Upper lobe of right lung (tissue), 1 donor: ENCODE data around the gene MIPEP. TPM values are rescaled to one million over a fixed set of nuclear protein-coding genes. Genes with fewer than 3 reads are reported as not detected.

Source experiments
- ATAC-seq: fragments of 200-7000 bp; cut with Tn5 transposase; one replicate; pipeline ENCODE4 v1.9.1; 2020; ENCODE audit warnings: mild to moderate bottlenecking, moderate library complexity
- DNase-seq: peaks from one replicate; pipeline ENCODE4 v3.0.0-alpha.2; 2020
- H3K27ac ChIP-seq: fragments of 200-600 bp; one replicate; pipeline ENCODE4 v1.8.0; 2022
- H3K27me3 ChIP-seq: fragments of 200-600 bp; one replicate; pipeline ENCODE4 v1.8.0; 2022; ENCODE audit warnings: mild to moderate bottlenecking
- H3K36me3 ChIP-seq: fragments of 200-600 bp; one replicate; pipeline ENCODE4 v1.8.0; 2022
- H3K4me1 ChIP-seq: fragments of 200-600 bp; one replicate; pipeline ENCODE4 v1.8.0; 2022
- H3K4me3 ChIP-seq: fragments of 200-600 bp; one replicate; pipeline ENCODE4 v1.8.0; 2022; ENCODE audit warnings: mild to moderate bottlenecking
- H3K9me3 ChIP-seq: fragments of 200-600 bp; one replicate; pipeline ENCODE4 v1.8.0; 2022
- CTCF ChIP-seq: fragments of 200-600 bp; IDR thresholded peaks from one replicate; pipeline ENCODE4 v1.8.0; 2022; ENCODE audit warnings: antibody characterized with exemption
- intact Hi-C: fragments of 100-400 bp; cut with DNase I; formaldehyde crosslinking; loops from one replicate; pipeline ENCODE4 v1.11.0; 2022
- total RNA-seq: library from RNA; stranded (reverse); fragmentation: NEBNext Ultra II Directional; extraction: Animal tissue kit (Norgen Biotek cat#: 25700); gene quantifications from one replicate; pipeline ENCODE4 v1.2.1, GENCODE V29; 2021
- donor health status: DM: no; HTN: yes; CAD: no; lungs with severe emphysema.

MIPEP gene
- total RNA-seq, 1 donor from 2014 or later = 13.3 TPM

DNA sequence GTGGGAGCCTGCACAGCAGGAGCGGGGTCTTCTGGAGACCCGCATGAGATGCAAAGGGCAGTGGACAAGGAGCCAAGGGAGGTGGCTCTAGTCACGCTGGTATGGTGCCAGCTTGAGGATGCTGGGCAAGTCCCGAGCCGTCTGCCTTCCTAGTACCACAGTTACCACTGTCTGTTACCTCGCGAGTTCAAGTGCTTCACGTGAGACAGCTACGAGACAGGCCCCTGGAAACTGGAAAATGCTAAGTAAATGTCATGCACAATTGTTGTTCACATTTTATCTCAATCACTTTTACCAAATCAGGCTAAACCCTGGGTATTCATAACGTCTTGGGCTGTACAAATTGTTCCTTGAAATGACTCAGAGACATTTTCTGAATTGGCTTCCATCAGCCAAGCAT is 163.3 kb downstream of the MIPEP start:
- no peak overlapping the region for H3K4me3 ChIP-seq
- ATAC-seq = no peak
- no peaks in the 10 kb centered on the region for H3K4me1 ChIP-seq
- no peak for TF ChIP-seq CTCF
- no peak overlapping the region for H3K27ac ChIP-seq
- intact Hi-C loops = no loop called here
- no peaks in the 10 kb centered on the region for H3K27me3 ChIP-seq
- peaks cover 10% of the 10 kb centered on the region for H3K36me3 ChIP-seq
- no peaks in the 10 kb centered on the region for H3K9me3 ChIP-seq
- DNase-seq = no peak

- H3K27ac ChIP-seq = no peak overlapping the region
- intact Hi-C loops = no loop called here
Observed at GRCh38 chr13:23724196-23724970, 164.8 kb downstream of the MIPEP start.

DNA sequence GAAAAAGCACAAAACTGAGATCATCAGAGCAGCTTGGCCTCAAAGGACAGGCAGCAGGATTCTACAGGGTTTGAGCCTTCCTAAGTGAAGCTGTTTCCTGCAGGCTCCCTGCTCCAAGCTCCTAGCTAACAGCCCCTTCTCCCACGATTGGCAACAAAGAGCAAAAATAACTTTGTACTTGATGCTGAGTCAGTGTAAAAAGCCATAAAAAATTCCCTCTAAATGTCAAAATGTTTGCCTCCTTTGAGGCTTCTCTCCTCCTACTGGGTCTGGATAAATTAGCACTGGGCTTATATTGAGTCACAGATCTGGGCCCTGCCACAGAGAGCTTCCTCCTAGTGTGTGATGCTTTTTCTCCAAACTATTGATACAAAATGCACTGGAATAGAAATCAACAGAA is 165.7 kb downstream of the MIPEP start:
- no peaks in the 10 kb centered on the region for H3K27me3 ChIP-seq
- intact Hi-C loops = no loop called here
- no peaks in the 10 kb centered on the region for H3K36me3 ChIP-seq
- no peaks in the 10 kb centered on the region for H3K9me3 ChIP-seq
- no peak for TF ChIP-seq CTCF
- no peak for DNase-seq
- ATAC-seq = no peak
- no peaks in the 10 kb centered on the region for H3K4me1 ChIP-seq
- no peak overlapping the region for H3K4me3 ChIP-seq
- H3K27ac ChIP-seq = peak overlapping the region; percentile 2

More at GRCh38 chr13:23724196-23724970, 164.8 kb downstream of the MIPEP start:
- Histone ChIP-seq H3K9me3 (no peaks in the 10 kb centered on the region), H3K27me3 (no peaks in the 10 kb centered on the region), H3K36me3 (peaks cover 6% of the 10 kb centered on the region), H3K4me1 (no peaks in the 10 kb centered on the region), H3K4me3 (no peak overlapping the region)
- no peak for TF ChIP-seq CTCF
- ATAC-seq (no peak), DNase-seq (no peak)

DNA sequence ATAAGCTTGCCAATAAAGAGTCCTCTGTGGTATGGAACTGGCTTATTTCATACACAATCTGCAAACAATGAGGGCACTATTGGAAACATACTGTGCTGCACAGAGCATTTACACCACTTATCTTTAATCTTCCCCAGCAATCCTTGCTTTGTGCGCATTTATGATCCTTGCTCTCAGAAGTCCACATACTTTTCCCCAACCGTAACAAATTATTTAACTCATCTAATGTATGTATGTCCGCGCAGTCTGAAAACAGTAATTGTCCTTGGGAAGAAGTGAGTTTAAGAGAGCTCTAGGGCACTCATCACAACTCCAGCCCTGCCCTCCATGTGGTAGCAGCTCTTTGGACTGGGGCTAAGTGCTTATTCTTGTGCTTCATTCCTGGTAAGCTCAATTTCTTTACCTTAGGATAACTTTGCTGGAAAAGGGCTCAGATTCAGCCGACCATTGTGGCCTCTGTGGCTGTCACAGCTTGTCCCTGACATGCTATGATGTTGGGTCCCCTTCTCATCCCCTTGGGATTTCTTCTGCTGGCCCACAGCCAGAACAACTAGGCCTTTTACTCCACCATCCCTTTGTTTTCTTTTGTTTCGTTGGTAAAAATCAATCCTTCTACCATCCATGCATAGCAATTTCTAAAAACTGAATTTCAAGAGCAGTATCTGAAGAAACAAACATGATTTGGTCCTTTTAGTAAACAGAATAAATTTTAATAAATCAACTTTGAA is 166.3 kb downstream of the MIPEP start:
- Histone ChIP-seq H3K27ac (peak overlapping the region; percentile 2), H3K4me1 (no peaks in the 10 kb centered on the region), H3K36me3 (no peaks in the 10 kb centered on the region), H3K9me3 (no peaks in the 10 kb centered on the region), H3K27me3 (no peaks in the 10 kb centered on the region), H3K4me3 (no peak overlapping the region)
- DNase-seq (no peak), ATAC-seq (no peak)
- intact Hi-C loops = no loop called here
- TF ChIP-seq CTCF = no peak

DNA sequence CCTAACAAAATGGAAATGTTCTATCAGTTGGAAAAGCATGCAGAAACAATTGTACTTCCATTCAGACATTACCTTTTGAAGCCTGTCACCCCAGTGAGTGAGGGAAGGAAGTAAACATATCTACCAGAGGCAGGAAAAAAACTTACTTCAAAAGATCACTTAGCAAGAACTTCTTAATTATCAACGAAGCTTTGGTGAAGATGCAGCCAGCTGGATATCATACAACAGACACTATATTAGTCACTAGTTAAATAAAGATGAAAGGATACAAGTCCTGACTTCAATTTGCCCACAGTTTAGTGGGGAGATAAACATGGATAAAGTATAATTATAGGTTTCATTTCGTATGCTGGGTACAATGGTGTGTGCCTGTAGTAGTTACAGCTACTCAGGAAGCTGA is 170.2 kb downstream of the MIPEP start:
- Histone ChIP-seq H3K4me3 (no peak overlapping the region), H3K4me1 (no peaks in the 10 kb centered on the region), H3K27me3 (no peaks in the 10 kb centered on the region), H3K27ac (no peak overlapping the region), H3K9me3 (no peaks in the 10 kb centered on the region), H3K36me3 (no peaks in the 10 kb centered on the region)
- TF ChIP-seq CTCF = no peak
- ATAC-seq = no peak
- DNase-seq = no peak
- intact Hi-C loops = no loop called here
